ENCODE results near the gene HADHB. TPM values are rescaled to one million over a fixed set of nuclear protein-coding genes. Genes with fewer than 3 reads are reported as not detected.

HADHB gene
- total RNA-seq, 1 experiment from 2014 or later, result 101 TPM

- CTCF ChIA-PET, result no interaction called here
- DNase-seq (ENCODE audit: low spot score), result no peak
- no peaks in the 10 kb centered on the region for H3K4me1 ChIP-seq (ENCODE audit: insufficient read depth, low read length, poor library complexity, severe bottlenecking)
- intact Hi-C loops (cut with micrococcal nuclease; ENCODE audit: unreplicated experiment), result no loop called here
- POLR2A ChIA-PET (ENCODE audit: low non-redundant PET), result no interaction called here
- no peaks in the 10 kb centered on the region for H3K36me3 ChIP-seq (ENCODE audit: insufficient read depth, low read length, poor library complexity, severe bottlenecking)
- no peak for TF ChIP-seq EZH2 (IDR thresholded peaks at IDR 0.05; ENCODE audit: borderline replicate concordance, low read depth, low read length, poor library complexity, severe bottlenecking)
- no peak for TF ChIP-seq CTCF (conservative IDR thresholded peaks at IDR 0.05; ENCODE audit: low read depth, low read length)
- H3K27ac ChIP-seq (ENCODE audit: low read depth, low read length, poor library complexity, severe bottlenecking), result no peak overlapping the region
- no peak overlapping the region for H3K4me3 ChIP-seq (ENCODE audit: low read depth, low read length, poor library complexity, severe bottlenecking)
- no TSS peak for BruUV-seq (replicated peaks)
- no peaks in the 10 kb centered on the region for H3K9me3 ChIP-seq (ENCODE audit: low read depth, low read length, poor library complexity, severe bottlenecking)
- no peaks in the 10 kb centered on the region for H3K27me3 ChIP-seq (replicated peaks; ENCODE audit: insufficient read depth, low read depth, low read length, poor library complexity)
These were observed 90.5 kb downstream of the HADHB start for GRCh38 chr2:26335231-26335630.

- no peaks in the 10 kb centered on the region for H3K36me3 ChIP-seq (ENCODE audit: insufficient read depth, low read length, poor library complexity, severe bottlenecking)
- CTCF ChIA-PET, result no interaction called here
- H3K27me3 ChIP-seq (replicated peaks; ENCODE audit: insufficient read depth, low read depth, low read length, poor library complexity), result no peaks in the 10 kb centered on the region
- H3K4me1 ChIP-seq (ENCODE audit: insufficient read depth, low read length, poor library complexity, severe bottlenecking), result no peaks in the 10 kb centered on the region
- intact Hi-C loops (cut with micrococcal nuclease; ENCODE audit: unreplicated experiment), result no loop called here
- H3K9me3 ChIP-seq (ENCODE audit: low read depth, low read length, poor library complexity, severe bottlenecking), result no peaks in the 10 kb centered on the region
- no peak overlapping the region for H3K27ac ChIP-seq (ENCODE audit: low read depth, low read length, poor library complexity, severe bottlenecking)
- no peak for TF ChIP-seq EZH2 (IDR thresholded peaks at IDR 0.05; ENCODE audit: borderline replicate concordance, low read depth, low read length, poor library complexity, severe bottlenecking)
- no peak for TF ChIP-seq CTCF (conservative IDR thresholded peaks at IDR 0.05; ENCODE audit: low read depth, low read length)
- H3K4me3 ChIP-seq (ENCODE audit: low read depth, low read length, poor library complexity, severe bottlenecking), result no peak overlapping the region
- BruUV-seq (replicated peaks), result no TSS peak
- POLR2A ChIA-PET (ENCODE audit: low non-redundant PET), result no interaction called here
- no peak for DNase-seq (ENCODE audit: low spot score)
These were observed 92.0 kb downstream of the HADHB start for GRCh38 chr2:26336719-26337118.

- Histone ChIP-seq H3K4me3 (ENCODE audit: low read depth, low read length, poor library complexity, severe bottlenecking) (no peak overlapping the region), H3K27me3 (replicated peaks; ENCODE audit: insufficient read depth, low read depth, low read length, poor library complexity) (no peaks in the 10 kb centered on the region), H3K9me3 (ENCODE audit: low read depth, low read length, poor library complexity, severe bottlenecking) (no peaks in the 10 kb centered on the region), H3K27ac (ENCODE audit: low read depth, low read length, poor library complexity, severe bottlenecking) (no peak overlapping the region), H3K36me3 (ENCODE audit: insufficient read depth, low read length, poor library complexity, severe bottlenecking) (no peaks in the 10 kb centered on the region), H3K4me1 (ENCODE audit: insufficient read depth, low read length, poor library complexity, severe bottlenecking) (peaks cover 2% of the 10 kb centered on the region)
- ChIA-PET POLR2A (ENCODE audit: low non-redundant PET) (no interaction called here), CTCF (no interaction called here)
- intact Hi-C loops (cut with micrococcal nuclease; ENCODE audit: unreplicated experiment), result no loop called here
- BruUV-seq (replicated peaks), result no TSS peak
- DNase-seq (ENCODE audit: low spot score), result no peak
- TF ChIP-seq EZH2 (IDR thresholded peaks at IDR 0.05; ENCODE audit: borderline replicate concordance, low read depth, low read length, poor library complexity, severe bottlenecking), result no peak
- TF ChIP-seq CTCF (conservative IDR thresholded peaks at IDR 0.05; ENCODE audit: low read depth, low read length), result no peak
These were observed 92.6 kb downstream of the HADHB start for GRCh38 chr2:26337298-26337697.

Other genes with a start within 250 kb of the HADHB start
- gene RAB10, start 210.9 kb upstream of the HADHB start, total RNA-seq (2021), result 135 and 140 TPM in 2 replicates
- 2.8 and 5.0 TPM in 2 replicates for gene GAREM2, start 71.9 kb upstream of the HADHB start, total RNA-seq (2021)
- gene HADHA, start 307 bp upstream of the HADHB start, total RNA-seq (2021), result 136 and 137 TPM in 2 replicates
- gene SELENOI, start 101.2 kb downstream of the HADHB start, total RNA-seq (2021), result 48.5 and 62.7 TPM in 2 replicates
- gene ADGRF3, start 101.8 kb downstream of the HADHB start, total RNA-seq (2021), result 0.39 and 1.1 TPM in 2 replicates
- gene DRC1, start 157.0 kb downstream of the HADHB start, total RNA-seq (2021), result not detected in 2 replicates
- gene OTOF, start 233.2 kb downstream of the HADHB start, total RNA-seq (2021), result not detected in 2 replicates